ENCODE measurements around the gene XPO5. TPM values are rescaled to one million over a fixed set of nuclear protein-coding genes. Genes with fewer than 3 reads are reported as not detected.

XPO5 gene
- total RNA-seq, 1 experiment from 2014 or later: 97.8 TPM

DNA sequence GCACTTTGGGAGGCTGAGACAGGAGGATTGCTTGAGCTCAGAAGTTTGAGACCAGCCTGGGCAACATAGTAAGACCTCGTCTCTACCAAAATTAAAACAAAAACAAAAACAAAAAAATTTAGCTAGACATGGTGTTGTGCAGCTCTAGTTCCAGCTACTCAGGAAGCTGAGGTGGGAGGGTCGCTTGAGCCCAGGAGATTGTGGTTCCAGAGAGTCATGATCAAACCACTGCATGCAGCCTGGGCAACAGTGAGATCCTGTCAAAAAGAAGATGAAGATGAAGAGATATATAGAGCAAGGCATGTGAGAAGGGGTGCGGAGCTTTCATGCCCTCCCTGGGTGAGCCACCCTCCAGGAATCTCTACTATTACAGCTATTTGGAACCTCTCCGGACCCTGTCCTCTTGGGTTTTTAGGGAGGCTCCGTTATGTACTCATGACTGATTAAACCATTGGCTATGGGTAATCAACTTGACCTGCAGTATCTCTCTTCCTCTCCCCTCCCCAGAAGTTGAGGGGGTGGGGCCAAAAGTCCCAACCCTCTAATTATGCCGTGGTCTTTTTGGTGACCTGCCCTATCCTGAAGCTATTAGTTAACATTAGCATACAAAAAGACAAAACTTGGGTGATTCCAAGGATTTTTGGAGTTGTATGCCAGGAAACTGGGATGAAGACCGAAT, 9.2 kb upstream of the XPO5 start:
- DNase-seq (ENCODE audit: low spot score): no peak
- Mint-ChIP-seq H3K9me3 (no peaks in the 10 kb centered on the region), H3K36me3 (peaks cover 63% of the 10 kb centered on the region), H3K27me3 (ENCODE audit: low read depth) (no peaks in the 10 kb centered on the region), H3K4me1 (no peaks in the 10 kb centered on the region), H3K4me3 (no peak overlapping the region), H3K27ac (no peak overlapping the region)
- ATAC-seq: no peak
- POLR2A ChIA-PET: interaction anchor here (0.7 kb wide), 1 partner anchor 19 kb away, joined by 4 read pairs; no protein-coding TSS in a partner anchor
- CTCF ChIA-PET: interaction anchor here (0.6 to 0.7 kb wide), 2 partner anchors 89 to 690 kb away, joined by 3 to 5 read pairs; no protein-coding TSS in a partner anchor
- TF ChIP-seq ZNF671 (CRISPR knock-in tag; IDR thresholded peaks at IDR 0.05) (no peak), MXD4 (CRISPR knock-in tag; IDR thresholded peaks at IDR 0.05; ENCODE audit: borderline replicate concordance) (no peak), SMAD4 (CRISPR knock-in tag; IDR thresholded peaks at IDR 0.05) (no peak), EMX1 (CRISPR knock-in tag; IDR thresholded peaks at IDR 0.05) (no peak), GRHL2 (CRISPR knock-in tag; IDR thresholded peaks at IDR 0.05; ENCODE audit: insufficient replicate concordance, severe bottlenecking) (no peak), ATF1 (CRISPR knock-in tag; IDR thresholded peaks at IDR 0.05) (no peak), ZNF232 (CRISPR knock-in tag; IDR thresholded peaks at IDR 0.05) (no peak), CBFB (CRISPR knock-in tag; IDR thresholded peaks at IDR 0.05; ENCODE audit: low read depth) (no peak), ETV6 (CRISPR knock-in tag; IDR thresholded peaks at IDR 0.05) (no peak), PRRX2 (CRISPR knock-in tag; IDR thresholded peaks at IDR 0.05) (no peak), GTF2I (CRISPR knock-in tag; conservative IDR thresholded peaks at IDR 0.05) (no peak)
- TF ChIP-seq, protein P1, sequence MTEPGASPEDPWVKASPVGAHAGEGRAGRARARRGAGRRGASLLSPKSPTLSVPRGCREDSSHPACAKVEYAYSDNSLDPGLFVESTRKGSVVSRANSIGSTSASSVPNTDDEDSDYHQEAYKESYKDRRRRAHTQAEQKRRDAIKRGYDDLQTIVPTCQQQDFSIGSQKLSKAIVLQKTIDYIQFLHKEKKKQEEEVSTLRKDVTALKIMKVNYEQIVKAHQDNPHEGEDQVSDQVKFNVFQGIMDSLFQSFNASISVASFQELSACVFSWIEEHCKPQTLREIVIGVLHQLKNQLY (CRISPR knock-in tag; IDR thresholded peaks at IDR 0.05): no peak
- TF ChIP-seq, protein P2, sequence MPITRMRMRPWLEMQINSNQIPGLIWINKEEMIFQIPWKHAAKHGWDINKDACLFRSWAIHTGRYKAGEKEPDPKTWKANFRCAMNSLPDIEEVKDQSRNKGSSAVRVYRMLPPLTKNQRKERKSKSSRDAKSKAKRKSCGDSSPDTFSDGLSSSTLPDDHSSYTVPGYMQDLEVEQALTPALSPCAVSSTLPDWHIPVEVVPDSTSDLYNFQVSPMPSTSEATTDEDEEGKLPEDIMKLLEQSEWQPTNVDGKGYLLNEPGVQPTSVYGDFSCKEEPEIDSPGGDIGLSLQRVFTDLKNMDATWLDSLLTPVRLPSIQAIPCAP (CRISPR knock-in tag; IDR thresholded peaks at IDR 0.05): no peak

DNA sequence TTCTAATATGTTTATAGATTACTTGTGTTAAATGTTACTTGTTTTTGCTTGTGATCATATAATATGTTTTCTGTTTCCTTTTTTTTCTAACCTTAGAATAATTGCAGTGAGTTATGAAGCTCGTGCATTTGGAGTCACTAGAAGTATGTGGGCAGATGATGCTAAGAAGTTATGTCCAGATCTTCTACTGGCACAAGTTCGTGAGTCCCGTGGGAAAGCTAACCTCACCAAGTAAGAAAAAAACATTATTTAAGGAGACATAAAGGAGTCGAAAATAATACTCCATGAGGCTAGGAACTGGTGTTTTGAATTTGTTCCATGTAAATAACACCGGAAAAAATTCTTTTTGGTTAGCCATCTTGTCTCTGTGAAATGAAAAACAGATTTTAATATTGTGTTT, 7.1 kb upstream of the XPO5 start:
- peaks cover 58% of the 10 kb centered on the region for H3K36me3 Mint-ChIP-seq
- H3K27ac Mint-ChIP-seq: no peak overlapping the region
- H3K9me3 Mint-ChIP-seq: no peaks in the 10 kb centered on the region
- H3K4me3 Mint-ChIP-seq: no peak overlapping the region
- DNase-seq (ENCODE audit: low spot score): no peak
- ChIA-PET CTCF (no interaction called here), POLR2A (no interaction called here)
- H3K27me3 Mint-ChIP-seq (ENCODE audit: low read depth): no peaks in the 10 kb centered on the region
- ATAC-seq: no peak
- H3K4me1 Mint-ChIP-seq: 0 out of 2 replicates have a peak, but pooled peaks cover 3% of the 10 kb centered on the region
- TF ChIP-seq SMAD4 (CRISPR knock-in tag; IDR thresholded peaks at IDR 0.05) (no peak), RELA (CRISPR knock-in tag; IDR thresholded peaks at IDR 0.05; ENCODE audit: borderline replicate concordance) (no peak), ZBTB21 (CRISPR knock-in tag; IDR thresholded peaks at IDR 0.05; ENCODE audit: borderline replicate concordance) (no peak), NFYB (CRISPR knock-in tag; conservative IDR thresholded peaks at IDR 0.05; ENCODE audit: low read depth) (no peak), ZNF121 (CRISPR knock-in tag; IDR thresholded peaks at IDR 0.05) (no peak)
- TF ChIP-seq, protein P3, sequence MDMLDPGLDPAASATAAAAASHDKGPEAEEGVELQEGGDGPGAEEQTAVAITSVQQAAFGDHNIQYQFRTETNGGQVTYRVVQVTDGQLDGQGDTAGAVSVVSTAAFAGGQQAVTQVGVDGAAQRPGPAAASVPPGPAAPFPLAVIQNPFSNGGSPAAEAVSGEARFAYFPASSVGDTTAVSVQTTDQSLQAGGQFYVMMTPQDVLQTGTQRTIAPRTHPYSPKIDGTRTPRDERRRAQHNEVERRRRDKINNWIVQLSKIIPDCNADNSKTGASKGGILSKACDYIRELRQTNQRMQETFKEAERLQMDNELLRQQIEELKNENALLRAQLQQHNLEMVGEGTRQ (CRISPR knock-in tag; IDR thresholded peaks at IDR 0.05): no peak
- TF ChIP-seq, protein P4, sequence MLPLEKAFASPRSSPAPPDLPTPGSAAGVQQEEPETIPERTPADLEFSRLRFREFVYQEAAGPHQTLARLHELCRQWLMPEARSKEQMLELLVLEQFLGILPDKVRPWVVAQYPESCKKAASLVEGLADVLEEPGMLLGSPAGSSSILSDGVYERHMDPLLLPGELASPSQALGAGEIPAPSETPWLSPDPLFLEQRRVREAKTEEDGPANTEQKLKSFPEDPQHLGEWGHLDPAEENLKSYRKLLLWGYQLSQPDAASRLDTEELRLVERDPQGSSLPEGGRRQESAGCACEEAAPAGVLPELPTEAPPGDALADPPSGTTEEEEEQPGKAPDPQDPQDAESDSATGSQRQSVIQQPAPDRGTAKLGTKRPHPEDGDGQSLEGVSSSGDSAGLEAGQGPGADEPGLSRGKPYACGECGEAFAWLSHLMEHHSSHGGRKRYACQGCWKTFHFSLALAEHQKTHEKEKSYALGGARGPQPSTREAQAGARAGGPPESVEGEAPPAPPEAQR (CRISPR knock-in tag; IDR thresholded peaks at IDR 0.05): no peak
- TF ChIP-seq, protein P5, sequence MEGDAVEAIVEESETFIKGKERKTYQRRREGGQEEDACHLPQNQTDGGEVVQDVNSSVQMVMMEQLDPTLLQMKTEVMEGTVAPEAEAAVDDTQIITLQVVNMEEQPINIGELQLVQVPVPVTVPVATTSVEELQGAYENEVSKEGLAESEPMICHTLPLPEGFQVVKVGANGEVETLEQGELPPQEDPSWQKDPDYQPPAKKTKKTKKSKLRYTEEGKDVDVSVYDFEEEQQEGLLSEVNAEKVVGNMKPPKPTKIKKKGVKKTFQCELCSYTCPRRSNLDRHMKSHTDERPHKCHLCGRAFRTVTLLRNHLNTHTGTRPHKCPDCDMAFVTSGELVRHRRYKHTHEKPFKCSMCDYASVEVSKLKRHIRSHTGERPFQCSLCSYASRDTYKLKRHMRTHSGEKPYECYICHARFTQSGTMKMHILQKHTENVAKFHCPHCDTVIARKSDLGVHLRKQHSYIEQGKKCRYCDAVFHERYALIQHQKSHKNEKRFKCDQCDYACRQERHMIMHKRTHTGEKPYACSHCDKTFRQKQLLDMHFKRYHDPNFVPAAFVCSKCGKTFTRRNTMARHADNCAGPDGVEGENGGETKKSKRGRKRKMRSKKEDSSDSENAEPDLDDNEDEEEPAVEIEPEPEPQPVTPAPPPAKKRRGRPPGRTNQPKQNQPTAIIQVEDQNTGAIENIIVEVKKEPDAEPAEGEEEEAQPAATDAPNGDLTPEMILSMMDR (IDR thresholded peaks at IDR 0.05): no peak
- TF ChIP-seq, protein P6, sequence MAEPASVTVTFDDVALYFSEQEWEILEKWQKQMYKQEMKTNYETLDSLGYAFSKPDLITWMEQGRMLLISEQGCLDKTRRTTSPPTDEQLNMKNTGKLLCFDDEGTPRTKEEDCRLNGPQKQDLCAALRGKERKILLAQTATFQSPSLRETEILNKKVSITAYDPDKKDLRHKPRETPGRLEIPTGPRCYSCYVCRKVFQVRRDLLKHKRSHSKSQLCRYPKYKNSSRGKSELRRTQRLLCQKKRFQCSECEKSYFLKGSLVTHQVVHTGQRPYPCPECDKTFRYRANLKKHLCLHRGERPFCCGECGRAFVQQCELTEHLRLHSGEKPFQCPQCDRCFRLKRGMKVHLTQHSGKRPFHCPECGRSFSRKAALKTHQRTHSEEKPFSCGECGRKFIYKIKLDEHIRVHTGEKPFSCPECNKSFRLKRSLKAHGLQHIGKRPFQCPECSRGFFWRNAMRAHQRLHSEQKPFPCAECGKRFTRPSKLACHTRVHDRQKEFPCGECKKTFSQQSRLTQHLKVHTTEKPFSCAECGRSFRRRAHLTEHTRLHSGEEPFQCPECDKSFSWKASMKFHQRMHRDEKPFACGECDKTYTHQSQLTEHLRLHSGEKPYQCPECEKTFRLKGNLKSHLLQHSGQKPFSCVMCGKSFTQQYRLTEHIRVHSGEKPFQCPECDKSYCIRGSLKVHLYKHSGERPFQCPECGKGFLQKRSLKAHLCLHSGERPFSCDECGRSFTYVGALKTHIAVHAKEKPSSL (CRISPR knock-in tag; conservative IDR thresholded peaks at IDR 0.05): no peak
- TF ChIP-seq, protein P7, sequence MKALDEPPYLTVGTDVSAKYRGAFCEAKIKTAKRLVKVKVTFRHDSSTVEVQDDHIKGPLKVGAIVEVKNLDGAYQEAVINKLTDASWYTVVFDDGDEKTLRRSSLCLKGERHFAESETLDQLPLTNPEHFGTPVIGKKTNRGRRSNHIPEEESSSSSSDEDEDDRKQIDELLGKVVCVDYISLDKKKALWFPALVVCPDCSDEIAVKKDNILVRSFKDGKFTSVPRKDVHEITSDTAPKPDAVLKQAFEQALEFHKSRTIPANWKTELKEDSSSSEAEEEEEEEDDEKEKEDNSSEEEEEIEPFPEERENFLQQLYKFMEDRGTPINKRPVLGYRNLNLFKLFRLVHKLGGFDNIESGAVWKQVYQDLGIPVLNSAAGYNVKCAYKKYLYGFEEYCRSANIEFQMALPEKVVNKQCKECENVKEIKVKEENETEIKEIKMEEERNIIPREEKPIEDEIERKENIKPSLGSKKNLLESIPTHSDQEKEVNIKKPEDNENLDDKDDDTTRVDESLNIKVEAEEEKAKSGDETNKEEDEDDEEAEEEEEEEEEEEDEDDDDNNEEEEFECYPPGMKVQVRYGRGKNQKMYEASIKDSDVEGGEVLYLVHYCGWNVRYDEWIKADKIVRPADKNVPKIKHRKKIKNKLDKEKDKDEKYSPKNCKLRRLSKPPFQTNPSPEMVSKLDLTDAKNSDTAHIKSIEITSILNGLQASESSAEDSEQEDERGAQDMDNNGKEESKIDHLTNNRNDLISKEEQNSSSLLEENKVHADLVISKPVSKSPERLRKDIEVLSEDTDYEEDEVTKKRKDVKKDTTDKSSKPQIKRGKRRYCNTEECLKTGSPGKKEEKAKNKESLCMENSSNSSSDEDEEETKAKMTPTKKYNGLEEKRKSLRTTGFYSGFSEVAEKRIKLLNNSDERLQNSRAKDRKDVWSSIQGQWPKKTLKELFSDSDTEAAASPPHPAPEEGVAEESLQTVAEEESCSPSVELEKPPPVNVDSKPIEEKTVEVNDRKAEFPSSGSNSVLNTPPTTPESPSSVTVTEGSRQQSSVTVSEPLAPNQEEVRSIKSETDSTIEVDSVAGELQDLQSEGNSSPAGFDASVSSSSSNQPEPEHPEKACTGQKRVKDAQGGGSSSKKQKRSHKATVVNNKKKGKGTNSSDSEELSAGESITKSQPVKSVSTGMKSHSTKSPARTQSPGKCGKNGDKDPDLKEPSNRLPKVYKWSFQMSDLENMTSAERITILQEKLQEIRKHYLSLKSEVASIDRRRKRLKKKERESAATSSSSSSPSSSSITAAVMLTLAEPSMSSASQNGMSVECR (CRISPR knock-in tag; IDR thresholded peaks at IDR 0.05; ENCODE audit: borderline replicate concordance): no peak

Measured in WTC11 (cell line).